Loucy (cell line): ENCODE measurements around the gene TMC3.

Experiments used
- H2AFZ ChIP-seq: fragments of 200-600 bp; sonication (generic); 2 replicates; pipeline ENCODE4 v1.6.0; 2016; ENCODE audit warnings: antibody characterized with exemption, mild to moderate bottlenecking, low read length, moderate library complexity
- H3F3A ChIP-seq: fragments of 200-600 bp; 2 replicates; pipeline ENCODE4 v1.6.0; 2016; ENCODE audit warnings: antibody characterized with exemption, low read depth, mild to moderate bottlenecking
- H3K27me3 ChIP-seq: fragments of 200-600 bp; sonication (generic); 2 replicates; pipeline ENCODE4 v1.6.1; 2014; ENCODE audit warnings: low read length, mild to moderate bottlenecking; ENCODE audit not compliant: insufficient read depth, poor library complexity, severe bottlenecking
- H3K36me3 ChIP-seq: fragments of 200-600 bp; sonication (generic); 2 replicates; pipeline ENCODE4 v1.6.1; 2016; ENCODE audit warnings: low read length; ENCODE audit not compliant: insufficient read depth
- H3K4me1 ChIP-seq: fragments of 200-600 bp; sonication (generic); 2 replicates; pipeline ENCODE4 v1.5.1; 2014; ENCODE audit warnings: low read length, mild to moderate bottlenecking; ENCODE audit not compliant: insufficient read depth, poor library complexity, severe bottlenecking
- H3K4me2 ChIP-seq: fragments of 200-600 bp; sonication (generic); 2 replicates; pipeline ENCODE4 v1.6.0; 2014; ENCODE audit warnings: antibody characterized with exemption, low read length, low read depth, mild to moderate bottlenecking; ENCODE audit not compliant: poor library complexity, severe bottlenecking
- H3K4me3 ChIP-seq: fragments of 200-600 bp; sonication (generic); 2 replicates; pipeline ENCODE4 v1.5.1; 2014; ENCODE audit warnings: low read length, mild to moderate bottlenecking, mixed read lengths; ENCODE audit not compliant: poor library complexity, severe bottlenecking
- H3K79me2 ChIP-seq: fragments of 200-600 bp; sonication (generic); 2 replicates; pipeline ENCODE4 v1.6.1; 2014; ENCODE audit warnings: low read length; ENCODE audit not compliant: insufficient read depth
- H3K9ac ChIP-seq: fragments of 200-600 bp; sonication (generic); 2 replicates; pipeline ENCODE4 v1.6.0; 2014; ENCODE audit warnings: mild to moderate bottlenecking, low read depth, low read length, moderate library complexity; ENCODE audit not compliant: poor library complexity, severe bottlenecking
- H3K9me2 ChIP-seq: fragments of 200-600 bp; sonication (generic); replicated peaks from 2 replicates; pipeline ENCODE4 v1.6.1; 2016; ENCODE audit warnings: low read depth, low read length, mixed read lengths
- H3K9me3 ChIP-seq: fragments of 200-600 bp; sonication (generic); 2 replicates; pipeline ENCODE4 v1.6.1; 2014; ENCODE audit warnings: mild to moderate bottlenecking, antibody characterized with exemption, low read length, low read depth; ENCODE audit not compliant: insufficient read depth
- H4K20me1 ChIP-seq: fragments of 200-600 bp; sonication (generic); 2 replicates; pipeline ENCODE4 v1.6.0; 2014; ENCODE audit warnings: antibody characterized with exemption, low read length, mild to moderate bottlenecking; ENCODE audit not compliant: insufficient read depth, poor library complexity, severe bottlenecking
- CTCF ChIP-seq: fragments of 200-600 bp; sonication (generic); conservative IDR thresholded peaks from 2 replicates; pipeline ENCODE4 v1.5.1; 2014; ENCODE audit warnings: mild to moderate bottlenecking, antibody characterized with exemption, low read length
- EZH2phosphoT487 ChIP-seq: fragments of 200-600 bp; IDR thresholded peaks from 2 replicates; pipeline ENCODE4 v1.6.1; 2018; ENCODE audit warnings: antibody characterized with exemption, mild to moderate bottlenecking, moderate library complexity, borderline replicate concordance

The TMC3 gene

DNA sequence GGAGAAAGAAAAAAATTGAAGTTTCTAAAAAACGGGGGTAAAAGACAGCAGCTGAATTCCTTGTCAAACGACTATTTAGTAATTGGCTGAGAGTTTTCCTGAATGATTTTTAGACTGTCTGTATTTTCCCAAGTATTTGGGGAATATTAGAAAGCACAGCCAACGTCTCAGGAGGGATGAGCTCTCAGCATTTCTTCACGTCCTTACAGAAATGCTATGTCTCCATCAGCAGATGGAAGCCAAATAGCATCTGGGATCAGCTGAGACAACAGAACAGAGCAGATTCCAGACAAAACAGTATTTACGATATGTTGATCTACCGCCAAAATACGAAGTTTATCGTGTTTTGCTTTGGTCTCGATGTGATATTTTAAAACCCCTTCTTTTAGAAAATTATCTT, 5.3 kb upstream of the TMC3 start:
- 0 out of 2 replicates have a peak, but pooled peaks cover 2% of the 10 kb centered on the region for H3K9me3 ChIP-seq
- no peak overlapping the region for H2AFZ ChIP-seq
- no peaks in the 10 kb centered on the region for H3K4me1 ChIP-seq
- no peak overlapping the region for H3K9ac ChIP-seq
- H3K79me2 ChIP-seq = no peaks in the 10 kb centered on the region
- no peaks in the 10 kb centered on the region for H3F3A ChIP-seq
- H3K4me3 ChIP-seq = no peak overlapping the region
- H3K9me2 ChIP-seq = no peaks in the 10 kb centered on the region
- H3K4me2 ChIP-seq = no peak overlapping the region
- no peaks in the 10 kb centered on the region for H4K20me1 ChIP-seq
- no peaks in the 10 kb centered on the region for H3K27me3 ChIP-seq
- no peak for TF ChIP-seq CTCF
- TF ChIP-seq EZH2phosphoT487 = no peak
- no peaks in the 10 kb centered on the region for H3K36me3 ChIP-seq

DNA sequence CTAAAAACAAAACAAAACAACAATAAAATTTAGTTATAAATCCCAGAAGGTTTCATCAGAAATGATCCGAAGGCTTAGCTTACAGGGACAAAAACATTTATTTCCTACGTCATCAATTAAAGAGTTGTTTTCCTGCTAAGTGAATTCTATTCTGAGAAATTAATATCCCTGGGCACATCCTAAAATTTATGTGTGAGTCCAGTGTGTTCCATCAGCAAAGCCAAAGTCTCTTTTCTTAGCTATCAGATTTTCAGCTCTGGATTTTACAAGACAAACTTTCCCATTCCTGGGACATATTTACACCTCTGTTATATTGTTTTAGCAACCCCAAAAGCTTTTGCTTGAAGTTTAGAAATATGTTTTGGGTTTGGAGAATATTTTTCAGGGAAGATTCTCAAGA, 4.4 kb upstream of the TMC3 start:
- no peaks in the 10 kb centered on the region for H3K9me3 ChIP-seq
- no peaks in the 10 kb centered on the region for H3F3A ChIP-seq
- no peak for TF ChIP-seq EZH2phosphoT487
- TF ChIP-seq CTCF = no peak
- no peak overlapping the region for H3K4me3 ChIP-seq
- no peaks in the 10 kb centered on the region for H3K4me1 ChIP-seq
- no peak overlapping the region for H3K4me2 ChIP-seq
- no peaks in the 10 kb centered on the region for H3K36me3 ChIP-seq
- H3K27me3 ChIP-seq = no peaks in the 10 kb centered on the region
- H3K79me2 ChIP-seq = no peaks in the 10 kb centered on the region
- H2AFZ ChIP-seq = no peak overlapping the region
- H4K20me1 ChIP-seq = no peaks in the 10 kb centered on the region
- no peaks in the 10 kb centered on the region for H3K9me2 ChIP-seq
- no peak overlapping the region for H3K9ac ChIP-seq

DNA sequence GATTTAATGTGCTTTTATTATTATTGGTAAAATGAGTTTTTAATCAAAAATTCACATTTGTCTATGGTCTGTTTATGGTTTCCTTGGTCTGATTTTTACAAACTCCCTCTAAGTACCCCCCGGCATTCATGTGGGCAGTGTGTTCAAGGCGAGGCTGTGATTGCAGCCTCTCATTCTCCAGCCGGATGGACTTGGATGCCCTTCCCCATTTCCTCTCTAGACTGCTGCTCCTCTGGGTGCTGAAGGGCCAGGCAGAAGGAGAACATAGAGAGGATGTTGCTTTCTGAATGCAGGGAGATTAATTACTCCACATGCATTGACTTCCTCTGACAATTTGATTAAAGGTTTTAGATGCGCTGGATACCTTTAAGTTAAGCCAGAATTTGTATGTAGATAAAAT, 3.9 kb upstream of the TMC3 start:
- H3K9me3 ChIP-seq = no peaks in the 10 kb centered on the region
- H3K9ac ChIP-seq = no peak overlapping the region
- H3K4me2 ChIP-seq = no peak overlapping the region
- H2AFZ ChIP-seq = no peak overlapping the region
- H3K4me1 ChIP-seq = no peaks in the 10 kb centered on the region
- H4K20me1 ChIP-seq = no peaks in the 10 kb centered on the region
- no peaks in the 10 kb centered on the region for H3K27me3 ChIP-seq
- no peak for TF ChIP-seq CTCF
- no peak for TF ChIP-seq EZH2phosphoT487
- no peaks in the 10 kb centered on the region for H3K79me2 ChIP-seq
- H3K9me2 ChIP-seq = no peaks in the 10 kb centered on the region
- H3K36me3 ChIP-seq = no peaks in the 10 kb centered on the region
- no peak overlapping the region for H3K4me3 ChIP-seq
- no peaks in the 10 kb centered on the region for H3F3A ChIP-seq
